Activated CD4-positive, alpha-beta memory T cell treated with anti-CD3 and anti-CD28 coated beads for 36 hours (primary cell): ENCODE measurements around the gene FBXO34. TPM values are rescaled to one million over a fixed set of nuclear protein-coding genes. Genes with fewer than 3 reads are reported as not detected.

Experiments used
- CTCF ChIA-PET: fragments of 350-600 bp; sonication (Branson Sonifier 250); formaldehyde crosslinking; loops from one replicate; lab custom pipeline; 2021; ENCODE audit warnings: antibody characterized with exemption, inconsistent platforms; lab: Charles Lee
- POLR2A ChIA-PET: fragments of 350-600 bp; sonication (Branson Sonifier 250); formaldehyde crosslinking; loops from one replicate; lab custom pipeline; 2021; ENCODE audit warnings: antibody characterized with exemption; lab: Charles Lee
- DNase-seq: peaks from one replicate; pipeline ENCODE4 v3.0.0-alpha.2; 2020
- H3K27ac Mint-ChIP-seq: one replicate; pipeline ENCODE4 v1.8.0; 2021; ENCODE audit warnings: mixed read lengths
- H3K27me3 Mint-ChIP-seq: one replicate; pipeline ENCODE4 v1.8.0; 2021; ENCODE audit warnings: mixed read lengths
- H3K36me3 Mint-ChIP-seq: one replicate; pipeline ENCODE4 v1.8.0; 2021; ENCODE audit warnings: mixed read lengths
- H3K4me1 Mint-ChIP-seq: one replicate; pipeline ENCODE4 v1.8.0; 2021; ENCODE audit warnings: low read depth, mixed read lengths
- H3K4me3 Mint-ChIP-seq: one replicate; pipeline ENCODE4 v1.8.0; 2021; ENCODE audit warnings: mild to moderate bottlenecking, mixed read lengths
- H3K9me3 Mint-ChIP-seq: one replicate; pipeline ENCODE4 v1.8.0; 2021; ENCODE audit warnings: mixed read lengths
- intact Hi-C: fragments of 100-400 bp; cut with micrococcal nuclease; formaldehyde crosslinking; loops from one replicate; pipeline ENCODE4 v1.15.1; 2023
- total RNA-seq, 2 experiments: library from RNA; stranded (reverse); gene quantifications; one replicate each; pipeline ENCODE4 v1.2.3, GENCODE V29; 2021

The FBXO34 gene
- total RNA-seq, 2 experiments from 2014 or later, result 19.8 to 22.0 TPM

GRCh38 chr14:55245657-55246268 lies 25.5 kb upstream of the FBXO34 start:
- POLR2A ChIA-PET, result no interaction called here
- CTCF ChIA-PET, result interaction anchor here (0.6 to 5.2 kb wide), 25 partner anchors 9 to 355 kb away, joined by 3 to 66 read pairs (median 4); partner anchors contain the start of genes ATG14 and DLGAP5
- no peak overlapping the region for H3K4me3 Mint-ChIP-seq
- H3K27ac Mint-ChIP-seq, result no peak overlapping the region
- no peaks in the 10 kb centered on the region for H3K27me3 Mint-ChIP-seq
- intact Hi-C loops, result loop anchor here (1.0 kb wide), 2 partner anchors 109 to 185 kb away; no protein-coding TSS in a partner anchor
- DNase-seq, result no peak
- no peaks in the 10 kb centered on the region for H3K4me1 Mint-ChIP-seq
- H3K9me3 Mint-ChIP-seq, result no peaks in the 10 kb centered on the region
- no peaks in the 10 kb centered on the region for H3K36me3 Mint-ChIP-seq

- no peak overlapping the region for H3K27ac Mint-ChIP-seq
- H3K36me3 Mint-ChIP-seq, result no peaks in the 10 kb centered on the region
- intact Hi-C loops, result no loop called here
- no peak for DNase-seq
- POLR2A ChIA-PET, result no interaction called here
- H3K4me1 Mint-ChIP-seq, result no peaks in the 10 kb centered on the region
- no peak overlapping the region for H3K4me3 Mint-ChIP-seq
- no peaks in the 10 kb centered on the region for H3K9me3 Mint-ChIP-seq
- H3K27me3 Mint-ChIP-seq, result no peaks in the 10 kb centered on the region
- CTCF ChIA-PET, result no interaction called here
These were observed 22.8 kb upstream of the FBXO34 start for GRCh38 chr14:55248411-55248810.

DNA sequence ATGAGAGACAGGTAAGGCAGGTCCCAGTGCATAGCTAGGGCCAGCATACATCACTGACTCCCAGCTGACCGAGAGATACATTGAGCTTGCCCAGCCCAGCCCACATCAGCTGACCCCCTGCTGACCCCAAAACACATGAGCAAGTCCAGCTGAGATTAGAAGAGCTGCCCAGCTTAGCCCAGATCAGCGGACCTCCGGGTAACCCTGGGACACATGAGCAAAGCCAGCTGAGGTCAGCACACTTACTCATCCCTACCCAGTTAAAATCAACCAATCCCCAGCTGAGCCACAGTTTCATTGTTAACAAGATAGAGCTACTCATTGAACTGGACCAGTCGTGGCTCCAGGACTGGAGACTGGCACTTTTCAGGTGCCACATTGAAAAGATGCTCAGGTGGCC lies 21.8 kb upstream of the FBXO34 start:
- intact Hi-C loops, result no loop called here
- no peak overlapping the region for H3K27ac Mint-ChIP-seq
- DNase-seq, result no peak
- no peaks in the 10 kb centered on the region for H3K27me3 Mint-ChIP-seq
- H3K4me1 Mint-ChIP-seq, result no peaks in the 10 kb centered on the region
- H3K4me3 Mint-ChIP-seq, result no peak overlapping the region
- ChIA-PET POLR2A (no interaction called here), CTCF (interaction anchor here (1.0 to 1.3 kb wide), 2 partner anchors 21 to 105 kb away, joined by 4 to 7 read pairs; no protein-coding TSS in a partner anchor)
- no peaks in the 10 kb centered on the region for H3K9me3 Mint-ChIP-seq
- H3K36me3 Mint-ChIP-seq, result no peaks in the 10 kb centered on the region

- intact Hi-C loops, result no loop called here
- no peak overlapping the region for H3K4me3 Mint-ChIP-seq
- no peaks in the 10 kb centered on the region for H3K36me3 Mint-ChIP-seq
- no peaks in the 10 kb centered on the region for H3K27me3 Mint-ChIP-seq
- POLR2A ChIA-PET, result no interaction called here
- DNase-seq, result no peak
- no peaks in the 10 kb centered on the region for H3K9me3 Mint-ChIP-seq
- H3K27ac Mint-ChIP-seq, result no peak overlapping the region
- H3K4me1 Mint-ChIP-seq, result no peaks in the 10 kb centered on the region
- CTCF ChIA-PET, result interaction anchor here (5.6 kb wide), 1 partner anchor 8 kb away, joined by 22 read pairs; no protein-coding TSS in a partner anchor
These were observed 17.9 kb upstream of the FBXO34 start for GRCh38 chr14:55253276-55253675.

DNA sequence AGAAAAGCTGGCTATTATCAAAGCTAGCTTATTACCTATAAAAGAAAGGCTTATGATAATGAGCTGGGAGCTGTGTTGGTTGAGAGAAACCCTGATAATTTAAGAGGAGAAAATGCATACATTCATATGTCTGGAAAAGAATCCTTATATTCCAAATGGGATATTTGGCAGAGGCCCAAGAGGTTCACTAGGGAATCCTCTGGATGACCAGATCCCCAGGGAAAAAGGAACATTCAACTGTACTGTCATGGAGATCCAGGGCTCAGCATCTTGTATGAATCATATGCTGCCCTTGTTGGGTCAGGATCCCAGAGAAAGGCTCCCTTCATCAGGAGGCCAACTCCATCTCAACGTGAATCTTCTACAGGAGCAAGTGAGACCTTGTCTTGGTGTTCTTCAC lies 16.6 kb upstream of the FBXO34 start:
- Mint-ChIP-seq H3K9me3 (no peaks in the 10 kb centered on the region), H3K36me3 (no peaks in the 10 kb centered on the region), H3K4me3 (no peak overlapping the region), H3K27me3 (no peaks in the 10 kb centered on the region), H3K27ac (no peak overlapping the region), H3K4me1 (no peaks in the 10 kb centered on the region)
- DNase-seq, result no peak
- ChIA-PET POLR2A (no interaction called here), CTCF (interaction anchor here (1.1 to 5.6 kb wide), 4 partner anchors 9 to 172 kb away, joined by 3 to 22 read pairs (median 6); no protein-coding TSS in a partner anchor)
- intact Hi-C loops, result no loop called here

GRCh38 chr14:55255979-55256378 lies 15.2 kb upstream of the FBXO34 start:
- H3K27ac Mint-ChIP-seq, result no peak overlapping the region
- intact Hi-C loops, result no loop called here
- DNase-seq, result no peak
- peaks cover 1% of the 10 kb centered on the region for H3K27me3 Mint-ChIP-seq
- no peaks in the 10 kb centered on the region for H3K36me3 Mint-ChIP-seq
- no peaks in the 10 kb centered on the region for H3K9me3 Mint-ChIP-seq
- POLR2A ChIA-PET, result no interaction called here
- CTCF ChIA-PET, result interaction anchor here (1.7 to 5.6 kb wide), 2 partner anchors 10 to 99 kb away, joined by 5 to 22 read pairs; no protein-coding TSS in a partner anchor
- H3K4me1 Mint-ChIP-seq, result no peaks in the 10 kb centered on the region
- H3K4me3 Mint-ChIP-seq, result no peak overlapping the region

GRCh38 chr14:55256586-55256985 lies 14.6 kb upstream of the FBXO34 start:
- intact Hi-C loops, result no loop called here
- no peak for DNase-seq
- no peaks in the 10 kb centered on the region for H3K4me1 Mint-ChIP-seq
- H3K9me3 Mint-ChIP-seq, result no peaks in the 10 kb centered on the region
- no peak overlapping the region for H3K27ac Mint-ChIP-seq
- ChIA-PET CTCF (interaction anchor here (1.5 to 5.6 kb wide), 2 partner anchors 11 to 14 kb away, joined by 5 to 22 read pairs; no protein-coding TSS in a partner anchor), POLR2A (no interaction called here)
- H3K27me3 Mint-ChIP-seq, result peaks cover 2% of the 10 kb centered on the region
- no peaks in the 10 kb centered on the region for H3K36me3 Mint-ChIP-seq
- no peak overlapping the region for H3K4me3 Mint-ChIP-seq

- ChIA-PET CTCF (interaction anchor here (1.7 to 3.3 kb wide), 3 partner anchors 20 to 90 kb away, joined by 4 to 14 read pairs (median 5); no protein-coding TSS in a partner anchor), POLR2A (no interaction called here)
- no peaks in the 10 kb centered on the region for H3K9me3 Mint-ChIP-seq
- DNase-seq, result peak; percentile 19
- no peaks in the 10 kb centered on the region for H3K36me3 Mint-ChIP-seq
- no peak overlapping the region for H3K27ac Mint-ChIP-seq
- no peak overlapping the region for H3K4me3 Mint-ChIP-seq
- H3K4me1 Mint-ChIP-seq, result peaks cover 2% of the 10 kb centered on the region
- intact Hi-C loops, result no loop called here
- H3K27me3 Mint-ChIP-seq, result peaks cover 6% of the 10 kb centered on the region
These were observed 6.0 kb upstream of the FBXO34 start for GRCh38 chr14:55265197-55265596.

DNA sequence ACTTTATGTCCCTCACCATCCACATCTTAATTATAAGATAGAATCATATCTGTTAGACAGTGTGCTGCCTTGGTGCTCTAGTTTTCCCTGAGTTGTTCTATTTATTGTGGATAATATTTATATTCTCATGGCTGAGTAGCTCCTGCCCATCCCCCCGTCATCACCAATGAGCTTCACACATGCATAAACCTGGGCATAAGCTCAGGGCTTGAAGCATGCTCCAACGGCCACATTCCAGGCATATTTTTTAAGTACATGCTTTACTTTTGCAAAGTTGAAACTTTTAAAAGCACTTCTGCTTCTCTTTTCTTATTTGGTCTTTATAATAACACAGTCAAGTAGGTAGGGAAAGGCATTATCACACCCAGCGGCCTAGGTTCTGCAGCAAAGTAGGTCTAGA lies 3.4 kb upstream of the FBXO34 start:
- Mint-ChIP-seq H3K27me3 (peaks cover 4% of the 10 kb centered on the region), H3K9me3 (no peaks in the 10 kb centered on the region), H3K27ac (no peak overlapping the region), H3K36me3 (no peaks in the 10 kb centered on the region), H3K4me3 (no peak overlapping the region), H3K4me1 (peaks cover 18% of the 10 kb centered on the region)
- POLR2A ChIA-PET, result no interaction called here
- intact Hi-C loops, result no loop called here
- CTCF ChIA-PET, result interaction anchor here (1.2 kb wide), 1 partner anchor 87 kb away, joined by 8 read pairs; no protein-coding TSS in a partner anchor
- DNase-seq, result no peak

- intact Hi-C loops, result loop anchor here (1.0 to 10.0 kb wide), 8 partner anchors 36 to 311 kb away; partner anchors contain the start of genes ATG14 and KTN1
- H3K36me3 Mint-ChIP-seq, result no peaks in the 10 kb centered on the region
- peak overlapping the region; percentile 87 for H3K4me3 Mint-ChIP-seq
- peaks cover 46% of the 10 kb centered on the region for H3K4me1 Mint-ChIP-seq
- CTCF ChIA-PET, result interaction anchor here (1.2 to 7.4 kb wide), 14 partner anchors 11 to 159 kb away, joined by 3 to 180 read pairs (median 9); no protein-coding TSS in a partner anchor
- peak; percentile 78 for DNase-seq
- peak overlapping the region; percentile 90 for H3K27ac Mint-ChIP-seq
- POLR2A ChIA-PET, result interaction anchor here (0.6 to 2.8 kb wide), 4 partner anchors 38 to 114 kb away, joined by 4 to 11 read pairs (median 6); no protein-coding TSS in a partner anchor
- H3K9me3 Mint-ChIP-seq, result no peaks in the 10 kb centered on the region
- no peaks in the 10 kb centered on the region for H3K27me3 Mint-ChIP-seq
These were observed 514 bp downstream of the FBXO34 start for GRCh38 chr14:55271572-55272298.

GRCh38 chr14:55272387-55272786 lies 1.2 kb downstream of the FBXO34 start:
- POLR2A ChIA-PET, result interaction anchor here (0.6 to 2.8 kb wide), 4 partner anchors 37 to 113 kb away, joined by 4 to 11 read pairs (median 6); no protein-coding TSS in a partner anchor
- CTCF ChIA-PET, result interaction anchor here (0.9 to 7.4 kb wide), 12 partner anchors 10 to 174 kb away, joined by 3 to 180 read pairs (median 4); no protein-coding TSS in a partner anchor
- DNase-seq, result no peak
- Mint-ChIP-seq H3K36me3 (no peaks in the 10 kb centered on the region), H3K9me3 (no peaks in the 10 kb centered on the region), H3K27ac (peak overlapping the region; percentile 90), H3K27me3 (no peaks in the 10 kb centered on the region), H3K4me3 (peak overlapping the region; percentile 87), H3K4me1 (peaks cover 53% of the 10 kb centered on the region)
- intact Hi-C loops, result loop anchor here (1.0 to 10.0 kb wide), 4 partner anchors 35 to 310 kb away; partner anchors contain the start of gene KTN1
